Measurements from ENCODE around the gene CLRN2. TPM values are rescaled to one million over a fixed set of nuclear protein-coding genes. Genes with fewer than 3 reads are reported as not detected.

Gene CLRN2
- total RNA-seq, 1 experiment from 2014 or later = not detected

DNA sequence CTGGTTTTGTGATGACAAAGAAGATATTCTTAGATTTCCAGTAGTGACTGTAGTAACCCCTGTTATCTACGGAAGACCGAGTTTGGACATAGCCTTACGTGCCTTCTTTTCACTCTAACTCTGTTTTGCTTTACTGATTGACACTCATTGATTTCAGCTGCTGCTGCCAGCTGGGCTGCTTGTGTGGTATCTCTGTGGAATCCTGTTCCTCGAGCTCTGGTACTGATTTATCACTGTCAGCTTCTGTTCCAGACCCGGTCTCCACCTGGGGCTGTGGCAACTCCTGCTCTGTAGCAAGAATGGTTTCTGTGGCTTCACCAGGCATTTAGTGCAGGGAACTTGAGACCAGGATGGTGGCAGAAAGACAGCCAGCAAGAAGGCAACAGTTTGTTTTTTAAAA, 37.5 kb downstream of the CLRN2 start:
- no peak for TF ChIP-seq FOSL1 (IDR thresholded peaks at IDR 0.05; ENCODE audit: low read depth)
- no peak for TF ChIP-seq SIN3A (IDR thresholded peaks at IDR 0.05; ENCODE audit: low read depth)
- TF ChIP-seq TCF7L2 (IDR thresholded peaks at IDR 0.05; ENCODE audit: borderline replicate concordance, extremely low read depth, insufficient read depth, insufficient read length) = no peak
- TF ChIP-seq, protein P1, sequence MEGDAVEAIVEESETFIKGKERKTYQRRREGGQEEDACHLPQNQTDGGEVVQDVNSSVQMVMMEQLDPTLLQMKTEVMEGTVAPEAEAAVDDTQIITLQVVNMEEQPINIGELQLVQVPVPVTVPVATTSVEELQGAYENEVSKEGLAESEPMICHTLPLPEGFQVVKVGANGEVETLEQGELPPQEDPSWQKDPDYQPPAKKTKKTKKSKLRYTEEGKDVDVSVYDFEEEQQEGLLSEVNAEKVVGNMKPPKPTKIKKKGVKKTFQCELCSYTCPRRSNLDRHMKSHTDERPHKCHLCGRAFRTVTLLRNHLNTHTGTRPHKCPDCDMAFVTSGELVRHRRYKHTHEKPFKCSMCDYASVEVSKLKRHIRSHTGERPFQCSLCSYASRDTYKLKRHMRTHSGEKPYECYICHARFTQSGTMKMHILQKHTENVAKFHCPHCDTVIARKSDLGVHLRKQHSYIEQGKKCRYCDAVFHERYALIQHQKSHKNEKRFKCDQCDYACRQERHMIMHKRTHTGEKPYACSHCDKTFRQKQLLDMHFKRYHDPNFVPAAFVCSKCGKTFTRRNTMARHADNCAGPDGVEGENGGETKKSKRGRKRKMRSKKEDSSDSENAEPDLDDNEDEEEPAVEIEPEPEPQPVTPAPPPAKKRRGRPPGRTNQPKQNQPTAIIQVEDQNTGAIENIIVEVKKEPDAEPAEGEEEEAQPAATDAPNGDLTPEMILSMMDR (IDR thresholded peaks at IDR 0.05 in 2 of 3, conservative IDR thresholded peaks at IDR 0.05 in 1 of 3; ENCODE audit: borderline replicate concordance in 1 of 3, insufficient read depth in 1 of 3, low read depth in 2 of 3, low read length in 2 of 3) = no peak
- no peak overlapping the region for H3K9ac ChIP-seq (ENCODE audit: low read length)
- DNase-seq (ENCODE audit: low read depth, low spot score) (no peak), ATAC-seq (no peak)
- no peaks in the 10 kb centered on the region for H3K9me2 ChIP-seq (ENCODE audit: insufficient read depth)
- no peak overlapping the region for H3K4me2 ChIP-seq (ENCODE audit: low read length)
- intact Hi-C loops (cut with micrococcal nuclease) = no loop called here
- no peak overlapping the region for H3K4me3 ChIP-seq (replicated peaks in 1 of 2; ENCODE audit: low read depth in 1 of 2, low read length in 2 of 2)
- no peaks in the 10 kb centered on the region for H3K36me3 ChIP-seq (ENCODE audit: control insufficient read depth in 1 of 2, insufficient read depth in 2 of 2, low read length in 2 of 2)
- RAD21 ChIA-PET (ENCODE audit: low non-redundant PET in 1 of 2, low total read pairs in 2 of 2, uncharacterized antibody in 2 of 2, unreplicated experiment in 2 of 2) = no interaction called here
- H3K27me3 ChIP-seq (ENCODE audit: insufficient read depth, low read length) = 0 out of 2 replicates have a peak, but pooled peaks cover 8% of the 10 kb centered on the region
- CTCF ChIA-PET = no interaction called here
- no peak overlapping the region for H2AFZ ChIP-seq (ENCODE audit: low read depth, low read length, poor library complexity, severe bottlenecking)
- H3K27ac ChIP-seq (ENCODE audit: low read depth, low read length) = no peak overlapping the region
- peaks cover 0 to 3% of the 10 kb centered on the region in 2 experiments; a peak in 1 of 4 replicates for H3K4me1 ChIP-seq (ENCODE audit: control insufficient read depth in 1 of 2, insufficient read depth in 2 of 2, low read length in 2 of 2)
- no peaks in the 10 kb centered on the region for H3K79me2 ChIP-seq (ENCODE audit: insufficient read depth, low read length)
- no TSS peak for BruUV-seq (replicated peaks)
- POLR2A ChIA-PET = no interaction called here
- H4K20me1 ChIP-seq (ENCODE audit: insufficient read depth) = no peaks in the 10 kb centered on the region
- no peaks in the 10 kb centered on the region for H3K9me3 ChIP-seq (ENCODE audit: control insufficient read depth in 1 of 2, insufficient read depth in 1 of 2, low read depth in 1 of 2, low read length in 2 of 2)

DNA sequence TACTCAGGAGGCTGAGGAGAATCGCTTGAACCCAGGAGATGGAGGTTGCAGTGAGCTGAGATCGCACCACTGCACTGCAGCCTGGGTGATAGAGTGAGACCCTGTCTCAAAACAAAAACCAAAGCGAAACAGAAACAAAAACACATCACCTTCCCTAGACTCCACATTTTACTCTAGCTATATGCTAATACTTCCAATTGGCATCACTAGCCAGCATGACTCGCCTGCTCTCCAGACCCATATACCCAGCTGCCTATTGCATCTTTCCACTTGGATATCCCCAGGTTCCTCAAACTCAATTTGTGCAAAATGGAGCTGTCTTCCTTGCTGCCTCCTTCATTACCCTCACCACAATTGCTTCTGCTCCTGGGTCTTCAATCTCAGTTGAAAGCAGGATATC, 39.6 kb downstream of the CLRN2 start:
- H3K9me3 ChIP-seq (ENCODE audit: control insufficient read depth in 1 of 2, insufficient read depth in 1 of 2, low read depth in 1 of 2, low read length in 2 of 2) = no peaks in the 10 kb centered on the region
- no peak overlapping the region for H2AFZ ChIP-seq (ENCODE audit: low read depth, low read length, poor library complexity, severe bottlenecking)
- ChIA-PET RAD21 (ENCODE audit: low non-redundant PET in 1 of 2, low total read pairs in 2 of 2, uncharacterized antibody in 2 of 2, unreplicated experiment in 2 of 2) (no interaction called here), CTCF (no interaction called here), POLR2A (no interaction called here)
- no peak for DNase-seq (ENCODE audit: low read depth, low spot score)
- H4K20me1 ChIP-seq (ENCODE audit: insufficient read depth) = no peaks in the 10 kb centered on the region
- TF ChIP-seq EGR1 (IDR thresholded peaks at IDR 0.05; ENCODE audit: low read depth) (no peak), TCF7L2 (IDR thresholded peaks at IDR 0.05; ENCODE audit: borderline replicate concordance, extremely low read depth, insufficient read depth, insufficient read length) (no peak), ZFX (IDR thresholded peaks at IDR 0.05) (no peak), SP1 (IDR thresholded peaks at IDR 0.05; ENCODE audit: low read depth) (no peak), JUND (IDR thresholded peaks at IDR 0.05) (no peak), POLR2AphosphoS5 (IDR thresholded peaks at IDR 0.05; ENCODE audit: low read depth, low read length) (no peak)
- TF ChIP-seq, protein P2, sequence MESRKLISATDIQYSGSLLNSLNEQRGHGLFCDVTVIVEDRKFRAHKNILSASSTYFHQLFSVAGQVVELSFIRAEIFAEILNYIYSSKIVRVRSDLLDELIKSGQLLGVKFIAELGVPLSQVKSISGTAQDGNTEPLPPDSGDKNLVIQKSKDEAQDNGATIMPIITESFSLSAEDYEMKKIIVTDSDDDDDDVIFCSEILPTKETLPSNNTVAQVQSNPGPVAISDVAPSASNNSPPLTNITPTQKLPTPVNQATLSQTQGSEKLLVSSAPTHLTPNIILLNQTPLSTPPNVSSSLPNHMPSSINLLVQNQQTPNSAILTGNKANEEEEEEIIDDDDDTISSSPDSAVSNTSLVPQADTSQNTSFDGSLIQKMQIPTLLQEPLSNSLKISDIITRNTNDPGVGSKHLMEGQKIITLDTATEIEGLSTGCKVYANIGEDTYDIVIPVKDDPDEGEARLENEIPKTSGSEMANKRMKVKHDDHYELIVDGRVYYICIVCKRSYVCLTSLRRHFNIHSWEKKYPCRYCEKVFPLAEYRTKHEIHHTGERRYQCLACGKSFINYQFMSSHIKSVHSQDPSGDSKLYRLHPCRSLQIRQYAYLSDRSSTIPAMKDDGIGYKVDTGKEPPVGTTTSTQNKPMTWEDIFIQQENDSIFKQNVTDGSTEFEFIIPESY (IDR thresholded peaks at IDR 0.05; ENCODE audit: extremely low read depth, insufficient replicate concordance, low read length) = no peak
- H3K9ac ChIP-seq (ENCODE audit: low read length) = no peak overlapping the region
- no TSS peak for BruUV-seq (replicated peaks)
- intact Hi-C loops (cut with micrococcal nuclease) = no loop called here
- no peak overlapping the region for H3K4me2 ChIP-seq (ENCODE audit: low read length)
- H3K27me3 ChIP-seq (ENCODE audit: insufficient read depth, low read length) = 0 out of 2 replicates have a peak, but pooled peaks cover 8% of the 10 kb centered on the region
- no peaks in the 10 kb centered on the region for H3K9me2 ChIP-seq (ENCODE audit: insufficient read depth)
- H3K36me3 ChIP-seq (ENCODE audit: control insufficient read depth in 1 of 2, insufficient read depth in 2 of 2, low read length in 2 of 2) = no peaks in the 10 kb centered on the region
- no peak for ATAC-seq
- no peak overlapping the region for H3K4me3 ChIP-seq (replicated peaks in 1 of 2; ENCODE audit: low read depth in 1 of 2, low read length in 2 of 2)
- 0 out of 4 replicates have a peak, but pooled peaks cover 0 to 3% of the 10 kb centered on the region in 2 experiments for H3K4me1 ChIP-seq (ENCODE audit: control insufficient read depth in 1 of 2, insufficient read depth in 2 of 2, low read length in 2 of 2)
- no peak overlapping the region for H3K27ac ChIP-seq (ENCODE audit: low read depth, low read length)
- H3K79me2 ChIP-seq (ENCODE audit: insufficient read depth, low read length) = no peaks in the 10 kb centered on the region

All from HCT116 (cell line).